ENCODE measurements around the gene RCN2.

- TF ChIP-seq EZH2 (IDR thresholded peaks at IDR 0.05; ENCODE audit: insufficient read depth, poor library complexity, severe bottlenecking) = no peak
- no peak for TF ChIP-seq EZH2phosphoT487 (IDR thresholded peaks at IDR 0.05; ENCODE audit: insufficient read depth, low read depth)
Measured at GRCh38 chr15:76991048-76991447, 59.5 kb downstream of the RCN2 start.
